GM18909 (cell line): ENCODE data around the gene CHST6.
"Not testable (repeated sequence)": the region's sequence is repeated elsewhere in the genome, so short reads cannot be mapped to it uniquely, and the experiment has no call there.

Experiments used
- ATAC-seq: cut with Tn5 transposase; IDR thresholded peaks from one replicate; pipeline ENCODE4 v1.9.1; 2021; ENCODE audit warnings: mild to moderate bottlenecking; ENCODE audit not compliant: unreplicated experiment, poor library complexity

The CHST6 gene

GRCh38 chr16:75506107-75506506, 10.9 kb upstream of the CHST6 start:
- no peak for ATAC-seq

DNA sequence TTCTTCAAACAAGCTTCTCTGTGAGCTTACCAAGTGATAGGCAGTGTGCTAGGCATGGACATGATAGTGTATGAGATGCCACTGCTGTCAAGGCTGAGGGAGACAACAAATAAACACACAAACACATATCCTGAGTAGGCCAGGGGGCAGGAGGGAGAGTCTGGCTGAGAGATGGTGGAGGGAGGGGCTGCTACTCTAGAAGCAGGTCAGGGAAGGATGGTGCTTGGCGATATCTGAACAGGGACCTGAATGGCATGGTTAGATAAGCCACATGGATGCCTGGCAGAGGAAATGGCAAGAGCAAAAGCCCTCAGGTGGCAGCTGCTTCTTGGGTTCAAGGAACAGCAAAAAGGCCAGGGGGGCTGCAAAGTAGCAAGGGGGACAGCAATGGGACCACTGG, 8.6 kb upstream of the CHST6 start:
- no peak for ATAC-seq

DNA sequence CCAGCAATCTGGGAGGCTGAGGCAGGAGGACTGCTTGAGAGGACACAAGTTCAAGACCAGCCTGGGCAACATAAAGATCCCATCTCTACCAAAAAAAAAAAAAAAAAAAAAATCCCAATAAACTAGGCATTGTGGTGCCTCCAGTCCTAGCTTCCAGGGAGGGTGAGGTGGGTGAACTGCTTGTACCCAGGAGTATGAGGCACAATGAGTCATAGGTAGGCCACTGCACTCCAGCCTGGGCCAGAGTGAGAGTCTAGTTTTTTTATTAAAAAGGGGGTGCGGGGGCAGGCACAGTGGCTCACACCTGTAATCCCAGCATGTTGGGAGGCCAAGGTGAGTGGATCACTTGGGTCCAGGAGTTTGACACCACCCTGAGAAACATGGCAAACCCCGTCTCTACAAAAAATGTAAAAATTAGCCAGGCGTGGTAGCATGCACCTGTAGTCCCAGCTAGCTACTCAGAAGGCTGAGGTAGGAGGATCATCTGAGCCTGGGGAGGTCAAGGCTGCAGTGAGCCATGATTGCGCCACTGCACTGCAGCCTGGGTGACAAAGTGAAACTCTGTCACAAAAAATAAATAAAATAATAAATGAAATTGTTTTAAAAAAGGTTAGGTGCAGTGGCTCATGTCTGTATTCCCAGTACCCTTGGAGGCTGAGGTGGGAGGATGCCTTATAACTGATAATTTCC, 7.8 kb upstream of the CHST6 start:
- no peak for ATAC-seq

DNA sequence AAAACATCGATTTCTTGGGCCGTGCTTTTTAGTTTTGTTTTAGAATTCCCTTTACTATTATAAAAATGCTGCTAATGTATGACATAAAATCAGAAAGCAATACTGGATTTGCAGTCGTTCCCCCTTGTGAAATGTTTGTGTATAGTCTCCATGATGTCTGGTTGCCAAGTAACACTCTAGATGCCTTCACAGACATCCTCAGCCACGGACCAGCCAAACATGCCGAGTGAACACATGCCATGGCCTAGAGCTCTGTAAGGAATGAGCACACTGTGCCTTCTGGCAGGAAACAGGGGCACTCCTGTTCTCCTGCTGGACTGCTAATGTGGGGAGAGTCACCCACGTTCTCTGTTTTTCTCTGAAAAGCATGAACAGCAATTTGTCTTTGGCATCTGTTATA, 6.6 kb upstream of the CHST6 start:
- ATAC-seq, result not testable (repeated sequence)

- no peak for ATAC-seq
Measured at GRCh38 chr16:75501359-75501758, 6.1 kb upstream of the CHST6 start.

DNA sequence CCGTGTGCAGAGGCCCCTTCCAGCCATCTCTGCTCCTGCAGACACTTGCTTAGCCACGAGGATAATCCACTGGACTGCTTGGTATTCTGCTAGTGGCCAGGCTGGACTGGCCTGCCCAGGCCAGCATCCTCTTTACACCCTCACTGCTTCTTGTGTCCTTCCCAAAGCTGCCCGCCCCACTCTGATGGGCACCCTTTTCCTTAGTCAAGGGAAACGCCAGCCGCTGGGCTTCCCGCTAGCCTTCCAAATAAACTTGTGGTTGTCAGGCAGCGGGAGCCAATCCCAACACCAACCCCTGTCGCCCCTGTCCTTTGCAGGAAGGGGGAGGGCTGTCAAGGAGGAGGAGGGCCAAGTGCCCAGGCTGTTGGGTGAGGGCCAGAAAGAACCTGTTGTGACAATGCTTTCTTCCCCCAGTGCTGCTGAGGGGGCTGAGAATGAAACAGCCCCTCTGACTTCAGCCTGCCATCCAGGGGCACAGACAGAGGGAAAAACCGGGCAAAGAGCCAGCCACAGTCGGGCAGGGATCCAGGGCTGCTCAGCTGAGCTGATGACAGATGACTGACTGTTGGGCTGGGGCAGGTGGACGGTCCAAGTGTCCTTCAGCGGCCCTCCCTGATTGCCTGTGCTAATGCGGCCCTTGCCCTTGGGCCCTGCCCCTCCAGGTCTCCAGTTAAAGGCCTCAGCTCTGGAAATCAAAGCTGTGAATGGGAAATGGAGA, 3.5 kb upstream of the CHST6 start:
- not testable (repeated sequence) for ATAC-seq

DNA sequence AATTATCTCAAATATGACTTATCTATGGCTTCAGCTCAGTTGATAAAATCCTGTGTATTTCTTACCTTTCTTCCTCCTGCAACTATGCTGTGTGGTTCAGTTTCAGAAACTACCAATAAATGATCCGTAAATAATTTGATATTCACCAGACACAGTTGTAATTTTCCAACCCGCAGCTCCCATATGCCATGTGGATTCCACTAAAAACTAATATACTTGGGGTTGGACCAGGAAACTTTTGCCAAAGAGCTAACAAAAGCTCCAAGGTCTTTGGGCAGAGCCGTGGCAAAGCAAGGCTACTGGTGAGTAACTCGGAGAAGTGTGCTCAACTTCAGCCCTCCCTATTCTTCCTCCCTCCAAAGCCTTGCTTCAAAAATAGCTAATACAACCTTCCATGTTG, 2.3 kb upstream of the CHST6 start:
- no peak for ATAC-seq

DNA sequence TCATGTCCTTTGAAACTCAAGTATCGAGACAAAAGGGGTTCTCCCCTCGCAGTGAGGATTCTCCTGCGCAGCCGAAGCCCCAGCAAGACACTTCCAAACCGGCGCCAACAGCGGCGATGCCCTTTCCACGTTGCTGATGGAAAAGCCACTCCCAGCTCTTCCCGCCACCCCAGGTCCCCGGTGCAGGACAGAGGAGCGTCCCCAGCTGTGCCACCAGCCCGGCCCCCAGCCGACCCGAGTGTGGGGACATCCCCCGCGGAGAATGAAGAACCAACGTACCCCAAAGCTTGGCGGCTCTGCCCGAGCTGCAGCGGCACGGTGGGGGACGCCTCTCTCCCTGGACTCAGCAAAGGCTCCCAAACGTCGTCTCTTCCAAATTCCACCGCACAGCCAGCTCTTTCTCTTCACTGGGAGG, 573 bp downstream of the CHST6 start:
- ATAC-seq, result no peak

DNA sequence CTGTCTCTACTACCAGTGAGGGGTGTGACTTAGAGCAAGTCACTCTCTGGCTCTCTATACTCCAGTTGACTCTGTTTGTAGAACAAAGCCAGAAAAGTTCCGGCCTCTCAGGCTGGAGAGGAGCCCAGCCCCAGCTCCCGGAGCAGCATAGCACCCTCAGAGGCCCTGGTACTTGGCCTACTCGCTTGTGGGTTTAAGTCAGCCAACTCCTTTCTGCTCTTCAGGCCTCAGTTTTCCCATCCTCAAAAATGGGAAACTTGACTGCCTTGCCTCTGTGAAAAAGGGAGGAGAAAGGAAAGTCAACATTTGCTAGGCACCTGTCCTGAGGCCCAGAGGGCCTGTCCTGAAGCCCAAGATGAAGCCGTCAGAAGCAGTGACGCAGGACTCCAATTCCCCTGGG, 1.1 kb downstream of the CHST6 start:
- no peak for ATAC-seq

GRCh38 chr16:75491876-75492275, 3.4 kb downstream of the CHST6 start:
- ATAC-seq, result no peak

- no peak for ATAC-seq
Measured at GRCh38 chr16:75488322-75488721, 6.9 kb downstream of the CHST6 start.

GRCh38 chr16:75486676-75487313, 8.4 kb downstream of the CHST6 start:
- ATAC-seq, result peak; percentile 58

DNA sequence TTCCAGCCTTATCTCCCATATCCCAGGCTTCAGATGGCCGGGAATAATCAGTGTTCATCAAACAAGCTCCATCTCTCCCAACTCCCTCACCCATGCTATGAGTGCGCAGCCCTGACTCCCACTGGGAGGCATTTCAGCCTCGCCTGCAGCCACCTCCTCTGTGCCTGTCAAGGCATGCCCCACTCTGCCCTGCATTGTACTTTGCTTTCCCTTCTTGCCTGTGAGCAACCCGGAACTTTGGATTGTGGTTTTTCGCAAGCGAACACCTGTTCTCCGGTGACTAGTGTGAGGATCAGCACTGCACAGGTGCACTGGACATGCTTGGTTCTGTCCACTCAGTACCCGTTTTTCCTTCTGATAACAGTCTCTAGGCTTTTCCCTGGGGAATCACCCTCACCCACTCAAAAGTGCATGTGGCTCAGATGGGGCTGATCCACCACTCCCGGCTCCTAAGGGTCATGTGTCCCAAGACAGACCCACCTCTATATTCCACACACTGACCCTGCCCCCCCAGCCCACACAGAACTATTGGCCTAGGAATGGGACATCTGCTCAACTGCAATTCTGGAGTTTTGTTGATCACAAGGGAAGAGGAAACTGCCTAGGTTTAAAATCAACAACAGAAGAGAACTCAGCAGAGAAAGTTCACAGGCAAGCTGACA, 9.1 kb downstream of the CHST6 start:
- no peak for ATAC-seq

GRCh38 chr16:75485230-75486013, 9.8 kb downstream of the CHST6 start:
- peak; percentile 54 for ATAC-seq

GRCh38 chr16:75483222-75483621, 12.0 kb downstream of the CHST6 start:
- ATAC-seq, result no peak

DNA sequence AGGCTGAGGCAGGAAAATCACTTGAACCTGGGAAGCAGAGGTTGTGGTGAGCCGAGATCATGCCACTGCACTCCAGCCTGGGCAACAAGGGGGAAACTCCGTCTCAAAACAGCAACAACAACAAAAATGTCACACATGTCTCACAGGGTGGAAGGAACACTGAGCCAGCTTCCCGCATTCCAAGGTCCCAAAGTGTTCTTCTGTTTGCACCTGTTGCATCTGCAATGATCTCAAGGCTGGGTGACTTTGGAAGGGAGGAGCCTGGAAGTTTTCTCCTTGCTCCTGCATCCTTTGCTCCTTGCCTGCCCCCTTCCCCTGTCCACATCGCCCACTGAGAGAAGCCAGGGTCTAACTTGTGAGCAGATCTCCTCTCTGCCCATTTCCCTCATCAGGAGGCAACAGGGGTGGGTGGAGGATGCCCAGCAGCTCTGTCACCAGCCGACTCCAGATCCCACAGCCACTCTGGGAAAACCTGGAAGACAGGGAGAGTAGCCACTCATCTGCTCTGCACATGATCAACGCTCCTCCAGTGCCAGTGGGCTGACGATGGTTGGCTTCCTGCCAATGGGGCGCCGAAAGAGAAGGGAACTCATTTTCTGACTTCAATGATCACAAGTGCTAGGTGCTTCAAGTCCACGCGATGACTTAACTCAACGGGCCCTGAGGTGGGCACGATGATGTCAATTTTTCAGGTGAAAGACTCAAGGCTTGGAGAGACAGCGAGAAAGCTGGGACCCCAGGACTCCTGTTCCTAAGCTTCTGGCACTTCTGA, 12.6 kb downstream of the CHST6 start:
- no peak for ATAC-seq

GRCh38 chr16:75481475-75481874, 13.8 kb downstream of the CHST6 start:
- no peak for ATAC-seq

DNA sequence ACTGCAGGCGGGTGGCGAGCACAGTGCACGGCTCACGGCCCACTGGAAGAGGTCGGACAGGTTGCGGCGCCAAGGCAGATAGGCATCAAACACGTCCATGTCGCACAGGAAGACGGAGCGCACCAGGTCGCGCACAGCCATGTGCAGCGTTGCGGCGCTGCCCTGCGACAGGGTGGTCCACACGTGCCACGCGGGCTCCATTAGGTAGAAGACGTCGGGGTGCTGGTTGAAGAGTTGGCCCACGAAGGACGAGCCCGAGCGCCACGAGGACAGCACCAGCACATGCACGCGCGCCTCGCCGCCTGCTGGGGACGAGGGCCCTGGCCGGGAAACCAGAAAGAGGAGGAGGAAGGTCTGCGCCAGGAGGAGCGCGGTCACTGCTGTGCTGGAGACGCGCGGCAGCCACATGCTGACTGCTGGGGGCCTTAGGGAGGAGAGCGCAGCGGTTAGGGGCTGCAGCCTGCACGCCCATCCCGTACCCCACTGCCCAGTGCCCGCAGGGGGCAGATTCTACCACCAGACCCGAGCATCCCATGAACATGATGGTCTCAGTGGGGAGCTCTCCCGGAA, 15.7 kb downstream of the CHST6 start:
- ATAC-seq, result no peak
